Breast epithelium (tissue), 4 donors: ENCODE results near the gene CCDC27. TPM values are rescaled to one million over a fixed set of nuclear protein-coding genes. Genes with fewer than 3 reads are reported as not detected.

Experiments used
- DNase-seq, 2 donors: peaks; one replicate each; pipeline ENCODE4 v3.0.0-alpha.2; 2019; ENCODE audit warnings: low spot score in 2 of 2
- H3K27ac ChIP-seq, 2 donors: fragments of 200-600 bp; sonication (generic) in 1 of 2; one replicate each; pipeline ENCODE4 v1.5.1; 2016 to 2019; ENCODE audit warnings: mild to moderate bottlenecking in 1 of 2
- H3K27me3 ChIP-seq, 2 donors: fragments of 200-600 bp; sonication (generic) in 1 of 2; one replicate each; pipeline versions ENCODE4 v1.5.1 to v1.6.0; 2017 to 2019; ENCODE audit warnings: control low read depth in 1 of 2, mild to moderate bottlenecking in 1 of 2
- H3K36me3 ChIP-seq: fragments of 200-600 bp; one replicate; pipeline ENCODE4 v1.5.1; 2019
- H3K4me1 ChIP-seq, 2 donors: fragments of 200-600 bp; sonication (generic); one replicate each; pipeline ENCODE4 v1.5.1; 2016 to 2019; ENCODE audit warnings: control low read depth in 1 of 2
- H3K4me3 ChIP-seq, 3 donors: fragments of 200-600 bp; sonication (generic); 1 replicate in 2 of 3; 2 replicates in 1 of 3; pipeline ENCODE4 v1.5.1; 2016 to 2019; ENCODE audit warnings: mild to moderate bottlenecking in 3 of 3, moderate library complexity in 2 of 3
- H3K9me3 ChIP-seq, 2 donors: fragments of 200-600 bp; sonication (generic) in 1 of 2; one replicate each; pipeline ENCODE4 v1.5.1; 2016 to 2019; ENCODE audit warnings: control low read depth in 1 of 2
- POLR2A ChIP-seq: fragments of 450-650 bp; IDR thresholded peaks from one replicate; pipeline ENCODE4 v1.6.1; 2016; ENCODE audit warnings: antibody characterized with exemption, mild to moderate bottlenecking, moderate library complexity
- POLR2AphosphoS5 ChIP-seq, 3 donors: sonication (generic); formaldehyde crosslinking; IDR thresholded peaks; one replicate each; pipeline ENCODE4 v1.6.1; 2017; ENCODE audit warnings: antibody characterized with exemption in 3 of 3
- intact Hi-C: fragments of 100-400 bp; cut with DNase I; formaldehyde crosslinking; loops from one replicate; pipeline ENCODE4 v1.15.1; 2023; ENCODE audit warnings: low total_unique reads
- total RNA-seq, 3 donors: library from RNA; depleted of rRNA; stranded (reverse); fragments of >200 nt; gene quantifications; one replicate each; pipeline ENCODE4 v1.1.0, GENCODE V29; 2016
- TF ChIP-seq, protein P1 (sequence below), 3 donors: fragments of 450-650 bp; IDR thresholded peaks; one replicate each; pipeline ENCODE4 v1.5.1; 2016 to 2017; ENCODE audit warnings: antibody characterized with exemption in 3 of 3, mild to moderate bottlenecking in 3 of 3, moderate library complexity in 3 of 3

CCDC27 gene
- total RNA-seq, 3 donors from 2014 or later: not detected

DNA sequence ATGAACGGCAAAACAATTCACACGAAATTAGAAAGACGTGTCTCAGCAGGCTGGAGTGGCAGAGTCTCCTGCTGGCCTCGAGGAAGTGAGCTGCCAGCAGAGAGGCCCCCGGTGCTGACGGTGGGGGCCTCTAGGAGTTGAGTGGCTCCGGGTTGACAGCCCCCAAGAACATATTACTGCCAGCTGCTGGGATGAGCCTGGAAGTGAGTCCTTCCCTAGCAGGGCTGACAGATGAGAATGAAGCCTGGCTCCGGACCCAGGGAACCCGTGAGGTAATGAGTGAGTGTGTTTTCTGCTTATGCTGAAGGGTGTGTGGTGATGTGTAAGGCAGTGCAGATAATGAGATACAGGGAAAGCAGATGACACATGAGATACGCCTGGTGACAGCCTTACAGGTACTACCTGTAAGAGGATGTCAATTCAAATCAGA, 67.5 kb downstream of the CCDC27 start:
- Histone ChIP-seq H3K9me3 (no peaks in the 10 kb centered on the region), H3K27me3 (no peaks in the 10 kb centered on the region), H3K27ac (no peak overlapping the region), H3K36me3 (no peaks in the 10 kb centered on the region), H3K4me3 (no peak overlapping the region), H3K4me1 (no peaks in the 10 kb centered on the region)
- TF ChIP-seq, protein P1, sequence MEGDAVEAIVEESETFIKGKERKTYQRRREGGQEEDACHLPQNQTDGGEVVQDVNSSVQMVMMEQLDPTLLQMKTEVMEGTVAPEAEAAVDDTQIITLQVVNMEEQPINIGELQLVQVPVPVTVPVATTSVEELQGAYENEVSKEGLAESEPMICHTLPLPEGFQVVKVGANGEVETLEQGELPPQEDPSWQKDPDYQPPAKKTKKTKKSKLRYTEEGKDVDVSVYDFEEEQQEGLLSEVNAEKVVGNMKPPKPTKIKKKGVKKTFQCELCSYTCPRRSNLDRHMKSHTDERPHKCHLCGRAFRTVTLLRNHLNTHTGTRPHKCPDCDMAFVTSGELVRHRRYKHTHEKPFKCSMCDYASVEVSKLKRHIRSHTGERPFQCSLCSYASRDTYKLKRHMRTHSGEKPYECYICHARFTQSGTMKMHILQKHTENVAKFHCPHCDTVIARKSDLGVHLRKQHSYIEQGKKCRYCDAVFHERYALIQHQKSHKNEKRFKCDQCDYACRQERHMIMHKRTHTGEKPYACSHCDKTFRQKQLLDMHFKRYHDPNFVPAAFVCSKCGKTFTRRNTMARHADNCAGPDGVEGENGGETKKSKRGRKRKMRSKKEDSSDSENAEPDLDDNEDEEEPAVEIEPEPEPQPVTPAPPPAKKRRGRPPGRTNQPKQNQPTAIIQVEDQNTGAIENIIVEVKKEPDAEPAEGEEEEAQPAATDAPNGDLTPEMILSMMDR (IDR thresholded peaks at IDR 0.05): no peak
- TF ChIP-seq POLR2A: no peak
- no peak for TF ChIP-seq POLR2AphosphoS5 (IDR thresholded peaks at IDR 0.05)
- no peak for DNase-seq
- intact Hi-C loops: no loop called here

DNA sequence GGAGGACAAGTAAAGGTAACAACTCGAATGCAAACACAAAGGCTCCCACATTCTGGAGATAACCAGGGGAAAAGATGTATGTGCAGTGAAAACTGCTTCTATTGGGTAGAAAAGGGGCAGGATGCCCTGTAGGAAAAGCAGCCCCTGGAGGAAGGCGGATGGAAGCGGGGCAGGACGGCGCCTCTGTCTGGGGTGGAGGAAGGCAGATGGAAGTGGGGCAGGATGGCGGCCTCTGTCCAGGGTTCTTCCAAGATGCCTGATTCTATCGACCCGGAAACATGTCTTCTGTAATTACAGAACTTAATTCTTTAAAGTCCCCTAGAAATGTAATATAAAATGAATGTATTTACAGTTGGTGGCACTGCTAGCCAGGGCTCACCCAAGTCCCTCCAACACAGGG, 68.1 kb downstream of the CCDC27 start:
- H3K27me3 ChIP-seq: no peaks in the 10 kb centered on the region
- H3K27ac ChIP-seq: no peak overlapping the region
- intact Hi-C loops: no loop called here
- TF ChIP-seq POLR2A (no peak), POLR2AphosphoS5 (IDR thresholded peaks at IDR 0.05) (no peak)
- TF ChIP-seq, protein P1 (IDR thresholded peaks at IDR 0.05): no peak
- H3K36me3 ChIP-seq: peaks cover under 1% of the 10 kb centered on the region
- H3K4me1 ChIP-seq: no peaks in the 10 kb centered on the region
- no peak for DNase-seq
- no peak overlapping the region for H3K4me3 ChIP-seq
- no peaks in the 10 kb centered on the region for H3K9me3 ChIP-seq

GRCh38 chr1:3821004-3821403, 68.8 kb downstream of the CCDC27 start:
- Histone ChIP-seq H3K4me1 (no peaks in the 10 kb centered on the region), H3K9me3 (no peaks in the 10 kb centered on the region), H3K27ac (no peak overlapping the region), H3K36me3 (peaks cover 8% of the 10 kb centered on the region), H3K4me3 (no peak overlapping the region), H3K27me3 (no peaks in the 10 kb centered on the region)
- no peak for TF ChIP-seq POLR2AphosphoS5 (IDR thresholded peaks at IDR 0.05)
- TF ChIP-seq POLR2A: no peak
- TF ChIP-seq, protein P1 (IDR thresholded peaks at IDR 0.05): no peak
- no peak for DNase-seq
- intact Hi-C loops: no loop called here

Other genes with a start within 250 kb of the CCDC27 start
- gene MEGF6, start 140.9 kb upstream of the CCDC27 start, total RNA-seq: 10 to 100 TPM; 19.3 to 32.1 (median 24.2) TPM
- 10 to 100 TPM; 32.4 to 56.8 (median 34.5) TPM for gene TPRG1L, start 127.4 kb upstream of the CCDC27 start, total RNA-seq
- gene WRAP73, start 102.3 kb upstream of the CCDC27 start, total RNA-seq: 10 to 100 TPM; 19.3 to 23.6 (median 20.2) TPM
- 1 to 10 TPM in 1 of 3 donors, under 1 TPM in 1, not detected in 1; 0.66 to 1.0 TPM for gene TP73, start 99.9 kb upstream of the CCDC27 start, total RNA-seq
- 1 to 10 TPM; 1.3 to 4.7 (median 4.6) TPM for gene SMIM1, start 20.3 kb downstream of the CCDC27 start, total RNA-seq
- 10 to 100 TPM; 31.5 to 34.2 (median 34.2) TPM for gene LRRC47, start 44.0 kb downstream of the CCDC27 start, total RNA-seq
- gene CEP104, start 104.8 kb downstream of the CCDC27 start, total RNA-seq: 10 to 100 TPM; 24.0 to 33.8 (median 30.5) TPM
- 10 to 100 TPM in 2 of 3 donors, 1 to 10 TPM in 1; 9.1 to 14.4 (median 11.3) TPM for gene DFFB, start 105.0 kb downstream of the CCDC27 start, total RNA-seq
- gene C1orf174, start 147.8 kb downstream of the CCDC27 start, total RNA-seq: 10 to 100 TPM; 17.6 to 24.9 (median 18.1) TPM